Type B pancreatic cell (in vitro differentiated cells): ENCODE data around the gene SRGAP1. TPM values are rescaled to one million over a fixed set of nuclear protein-coding genes. Genes with fewer than 3 reads are reported as not detected.

Experiments
- DNase-seq: peaks from one replicate; pipeline ENCODE4 v3.0.0; 2021; ENCODE audit warnings: mixed read lengths; ENCODE audit not compliant: unreplicated experiment; ENCODE audit errors: extremely low spot score
- H3K27ac Mint-ChIP-seq: 2 replicates; pipeline ENCODE4 v1.8.0; 2021; ENCODE audit warnings: mild to moderate bottlenecking, mixed read lengths
- H3K27me3 Mint-ChIP-seq: 2 replicates; pipeline ENCODE4 v1.8.0; 2021; ENCODE audit warnings: mixed read lengths
- H3K36me3 Mint-ChIP-seq: 2 replicates; pipeline ENCODE4 v1.8.0; 2021; ENCODE audit warnings: mixed read lengths
- H3K4me1 Mint-ChIP-seq: one replicate; pipeline ENCODE4 v1.8.0; 2021; ENCODE audit warnings: mixed read lengths; ENCODE audit not compliant: unreplicated experiment
- H3K4me3 Mint-ChIP-seq: 2 replicates; pipeline ENCODE4 v1.8.0; 2021; ENCODE audit warnings: mild to moderate bottlenecking, mixed read lengths
- H3K9me3 Mint-ChIP-seq: 2 replicates; pipeline ENCODE4 v1.8.0; 2021; ENCODE audit warnings: mixed read lengths
- CTCF ChIP-seq: fragments of 200-600 bp; sonication (generic); conservative IDR thresholded peaks from 2 replicates; pipeline ENCODE4 v1.5.0; 2021; ENCODE audit warnings: antibody characterized with exemption, mild to moderate bottlenecking
- total RNA-seq: library from RNA; stranded (reverse); gene quantifications from 2 replicates; pipeline ENCODE4 v1.2.1, GENCODE V29; 2021; ENCODE audit warnings: low replicate concordance

The SRGAP1 gene
- total RNA-seq, 1 donor from 2014 or later = 14.9 TPM

- TF ChIP-seq CTCF = no peak
- no peak for DNase-seq
- Mint-ChIP-seq H3K27ac (no peak overlapping the region), H3K4me3 (no peak overlapping the region), H3K4me1 (no peaks in the 10 kb centered on the region), H3K27me3 (no peaks in the 10 kb centered on the region), H3K9me3 (peaks cover 6% of the 10 kb centered on the region), H3K36me3 (peaks cover 7% of the 10 kb centered on the region)
Measured at GRCh38 chr12:64057706-64058105, 213.2 kb downstream of the SRGAP1 start.

- Mint-ChIP-seq H3K4me3 (no peak overlapping the region), H3K27me3 (no peaks in the 10 kb centered on the region), H3K4me1 (no peaks in the 10 kb centered on the region), H3K36me3 (peaks cover 10% of the 10 kb centered on the region), H3K9me3 (peaks cover 6% of the 10 kb centered on the region), H3K27ac (no peak overlapping the region)
- TF ChIP-seq CTCF = no peak
- no peak for DNase-seq
Measured at GRCh38 chr12:64058541-64059265, 214.2 kb downstream of the SRGAP1 start.

- Mint-ChIP-seq H3K4me3 (no peak overlapping the region), H3K36me3 (peaks cover 10% of the 10 kb centered on the region), H3K27ac (no peak overlapping the region), H3K4me1 (no peaks in the 10 kb centered on the region), H3K27me3 (no peaks in the 10 kb centered on the region), H3K9me3 (peaks cover 6% of the 10 kb centered on the region)
- TF ChIP-seq CTCF = no peak
- DNase-seq = no peak
Measured at GRCh38 chr12:64059685-64060084, 215.2 kb downstream of the SRGAP1 start.

- DNase-seq = no peak
- Mint-ChIP-seq H3K4me1 (no peaks in the 10 kb centered on the region), H3K27ac (no peak overlapping the region), H3K36me3 (peaks cover 11% of the 10 kb centered on the region), H3K4me3 (no peak overlapping the region), H3K9me3 (no peaks in the 10 kb centered on the region), H3K27me3 (no peaks in the 10 kb centered on the region)
- TF ChIP-seq CTCF = no peak
Measured at GRCh38 chr12:64061868-64062375, 217.4 kb downstream of the SRGAP1 start.

GRCh38 chr12:64063121-64063520 lies 218.6 kb downstream of the SRGAP1 start:
- no peak for DNase-seq
- Mint-ChIP-seq H3K4me1 (no peaks in the 10 kb centered on the region), H3K9me3 (no peaks in the 10 kb centered on the region), H3K27me3 (no peaks in the 10 kb centered on the region), H3K36me3 (peaks cover 15% of the 10 kb centered on the region), H3K27ac (no peak overlapping the region), H3K4me3 (no peak overlapping the region)
- no peak for TF ChIP-seq CTCF
